Choroid plexus epithelial cell (primary cell): Measurements from ENCODE around the gene PBOV1.

Experiments used
- DNase-seq: peaks from one replicate; pipeline ENCODE4 v3.0.0-alpha.2; 2010; ENCODE audit warnings: low read depth
- H3K4me3 ChIP-seq: 2 replicates; pipeline ENCODE4 v1.5.1; 2011; ENCODE audit warnings: low read depth, mild to moderate bottlenecking, control low read depth, low read length, moderate library complexity
- CTCF ChIP-seq: conservative IDR thresholded peaks from 2 replicates; pipeline ENCODE4 v1.5.1; 2011; ENCODE audit warnings: low read depth, mild to moderate bottlenecking, control low read depth, inconsistent platforms, low read length, moderate library complexity

Gene PBOV1

GRCh38 chr6:138230759-138231380 lies 12.6 kb upstream of the PBOV1 start:
- no peak for DNase-seq
- no peak overlapping the region for H3K4me3 ChIP-seq
- no peak for TF ChIP-seq CTCF

- DNase-seq, result no peak
These were observed 11.9 kb upstream of the PBOV1 start for GRCh38 chr6:138230221-138230620.

GRCh38 chr6:138229663-138230179 lies 11.4 kb upstream of the PBOV1 start:
- H3K4me3 ChIP-seq, result no peak overlapping the region
- no peak for TF ChIP-seq CTCF
- no peak for DNase-seq

More at GRCh38 chr6:138230221-138230620, 11.9 kb upstream of the PBOV1 start:
- TF ChIP-seq CTCF, result no peak
- H3K4me3 ChIP-seq, result no peak overlapping the region

- no peak for DNase-seq
- no peak for TF ChIP-seq CTCF
These were observed 10.8 kb upstream of the PBOV1 start for GRCh38 chr6:138229072-138229471.

GRCh38 chr6:138227316-138227781 lies 9.1 kb upstream of the PBOV1 start:
- DNase-seq, result no peak
- no peak overlapping the region for H3K4me3 ChIP-seq
- TF ChIP-seq CTCF, result no peak

More at GRCh38 chr6:138229072-138229471, 10.8 kb upstream of the PBOV1 start:
- no peak overlapping the region for H3K4me3 ChIP-seq

GRCh38 chr6:138226700-138227315 lies 8.5 kb upstream of the PBOV1 start:
- no peak for TF ChIP-seq CTCF
- no peak for DNase-seq
- no peak overlapping the region for H3K4me3 ChIP-seq

- TF ChIP-seq CTCF, result no peak
- DNase-seq, result no peak
- H3K4me3 ChIP-seq, result no peak overlapping the region
These were observed 7.7 kb upstream of the PBOV1 start for GRCh38 chr6:138225953-138226352.
